Measurements from ENCODE around the gene GMPR2.

GMPR2 gene

DNA sequence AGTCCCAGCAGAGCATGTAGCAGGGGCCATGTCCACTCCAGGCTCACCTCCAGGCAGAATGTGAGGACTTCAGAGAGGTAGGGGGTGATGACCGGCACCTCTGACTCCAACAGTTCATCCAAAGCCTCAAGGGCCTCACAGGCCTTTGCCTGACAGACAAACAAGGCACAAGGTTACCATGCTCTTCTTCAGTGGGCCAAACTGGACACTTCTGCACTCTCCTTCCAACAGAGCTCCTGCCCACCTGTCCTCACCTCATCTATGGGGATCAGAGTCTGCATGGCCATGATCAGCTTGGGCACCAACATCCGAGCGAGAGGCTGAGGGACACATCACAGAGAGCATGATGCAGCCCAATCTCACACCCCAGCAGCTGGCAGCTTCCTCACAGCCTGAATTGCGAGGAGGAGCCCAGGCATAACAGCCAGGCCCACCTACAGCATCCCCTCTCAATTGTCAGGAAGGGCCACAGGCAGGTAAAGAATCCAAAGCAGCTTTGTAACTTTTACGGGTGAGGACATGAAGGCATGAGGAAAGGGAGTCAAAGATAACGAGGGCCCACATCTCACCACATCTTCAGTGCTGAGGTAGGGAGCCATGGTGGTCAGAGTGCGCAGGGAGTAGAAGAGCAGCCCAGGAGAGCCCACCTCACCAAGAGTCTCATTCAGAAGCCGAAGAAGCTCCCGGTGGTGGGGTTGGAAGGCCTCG, 45.7 kb upstream of the GMPR2 start:
- Mint-ChIP-seq H3K4me3 (peak overlapping the region; percentile 93 to 95 (median 94)), H3K9me3 (no peaks in the 10 kb centered on the region), H3K4me1 (peaks cover 29% of the 10 kb centered on the region), H3K27me3 (ENCODE audit: low read depth) (no peaks in the 10 kb centered on the region), H3K36me3 (ENCODE audit: low read depth) (peaks cover 28% of the 10 kb centered on the region), H3K27ac (no peak overlapping the region)
- TF ChIP-seq CTCF (IDR thresholded peaks at IDR 0.05; ENCODE audit: unreplicated experiment in 3 of 3): no peak

DNA sequence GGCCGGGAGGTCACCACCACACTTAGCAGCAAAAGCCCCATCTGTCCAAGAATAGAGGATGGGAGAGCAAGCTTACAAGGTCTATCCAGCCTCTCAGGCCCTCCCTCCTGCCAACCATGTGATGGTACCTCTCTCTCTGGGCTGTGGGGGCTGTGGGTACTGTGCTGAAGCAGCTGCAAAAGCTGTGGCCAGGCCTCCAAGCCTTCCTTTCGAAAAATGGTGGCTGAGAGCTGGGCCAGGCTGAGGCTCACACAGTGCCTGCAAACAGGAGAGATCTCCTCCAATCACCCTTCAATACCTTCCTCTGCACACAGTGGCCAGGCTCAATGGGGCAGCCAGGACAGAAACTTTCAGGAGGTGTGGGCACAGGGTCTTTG, 45.2 kb upstream of the GMPR2 start:
- TF ChIP-seq CTCF (IDR thresholded peaks at IDR 0.05; ENCODE audit: unreplicated experiment in 3 of 3): no peak
- Mint-ChIP-seq H3K4me1 (peaks cover 29% of the 10 kb centered on the region), H3K27ac (peak overlapping the region; percentile 44 to 90 (median 88)), H3K9me3 (no peaks in the 10 kb centered on the region), H3K36me3 (ENCODE audit: low read depth) (peaks cover 28% of the 10 kb centered on the region), H3K27me3 (ENCODE audit: low read depth) (no peaks in the 10 kb centered on the region), H3K4me3 (peak overlapping the region; percentile 93 to 95 (median 94))

GRCh38 chr14:24188251-24189058, 44.3 kb upstream of the GMPR2 start, which contains the start of gene IPO4:
Gene IPO4 (minus strand): TSS chr14:24188816. CDS start chr14:24188787, 29 bp downstream.
- peak within 1 kb of the TSS; percentile 44 to 90 (median 88) for H3K27ac Mint-ChIP-seq
- TF ChIP-seq CTCF (IDR thresholded peaks at IDR 0.05; ENCODE audit: unreplicated experiment in 3 of 3): no peak
- H3K9me3 Mint-ChIP-seq: no peaks in the 10 kb centered on the region
- H3K27me3 Mint-ChIP-seq (ENCODE audit: low read depth): no peaks in the 10 kb centered on the region
- peak within 1 kb of the TSS; percentile 93 to 95 (median 94) for H3K4me3 Mint-ChIP-seq
- H3K4me1 Mint-ChIP-seq: peaks cover 29% of the 10 kb centered on the region
- peaks cover 30% of the 10 kb centered on the region for H3K36me3 Mint-ChIP-seq (ENCODE audit: low read depth)

DNA sequence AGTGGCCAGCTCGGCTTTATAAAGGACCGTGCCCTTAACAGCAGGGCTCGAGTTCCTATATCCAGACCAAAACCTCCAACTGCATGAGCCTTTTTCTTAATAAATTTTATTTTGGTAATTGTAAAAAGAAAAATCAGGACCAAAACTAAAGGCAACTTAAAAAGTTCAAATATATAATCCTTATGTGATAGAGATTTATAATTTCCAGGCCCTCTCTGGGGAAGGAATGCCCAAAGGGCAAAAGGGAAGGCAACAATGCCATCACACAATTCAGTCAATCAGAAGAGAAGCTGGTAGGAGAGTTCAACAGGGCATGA, 43.7 kb upstream of the GMPR2 start:
- peak overlapping the region; percentile 93 to 95 (median 94) for H3K4me3 Mint-ChIP-seq
- no peaks in the 10 kb centered on the region for H3K9me3 Mint-ChIP-seq
- H3K27me3 Mint-ChIP-seq (ENCODE audit: low read depth): no peaks in the 10 kb centered on the region
- no peak for TF ChIP-seq CTCF (IDR thresholded peaks at IDR 0.05; ENCODE audit: unreplicated experiment in 3 of 3)
- peak overlapping the region; percentile 44 to 90 (median 88) for H3K27ac Mint-ChIP-seq
- H3K4me1 Mint-ChIP-seq: peaks cover 31% of the 10 kb centered on the region
- peaks cover 29% of the 10 kb centered on the region for H3K36me3 Mint-ChIP-seq (ENCODE audit: low read depth)

DNA sequence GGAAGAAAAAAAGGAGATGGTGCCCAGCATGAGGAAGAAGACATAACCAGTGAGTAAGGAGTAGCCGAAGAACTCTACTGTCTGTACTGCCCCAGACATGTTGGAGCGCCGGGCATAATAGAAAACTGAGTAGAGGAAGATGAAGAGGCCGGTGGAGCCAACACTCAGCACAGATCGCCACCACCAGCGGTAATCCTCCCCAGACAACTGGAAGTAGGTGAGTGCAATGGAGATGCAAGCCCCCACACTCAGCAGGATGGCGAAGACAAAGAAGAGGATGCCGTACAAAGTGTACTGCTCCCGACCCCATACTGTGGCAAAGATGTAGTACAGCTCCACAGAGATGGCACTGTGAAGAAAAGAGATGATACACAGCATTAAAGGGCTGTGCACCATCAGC, 43.3 kb upstream of the GMPR2 start:
- H3K36me3 Mint-ChIP-seq (ENCODE audit: low read depth): peaks cover 31% of the 10 kb centered on the region
- no peaks in the 10 kb centered on the region for H3K27me3 Mint-ChIP-seq (ENCODE audit: low read depth)

More for the DNA sequence above, 43.3 kb upstream of the GMPR2 start:
- H3K4me1 Mint-ChIP-seq: peaks cover 35% of the 10 kb centered on the region
- peak overlapping the region; percentile 44 to 90 (median 88) for H3K27ac Mint-ChIP-seq
- no peak for TF ChIP-seq CTCF (IDR thresholded peaks at IDR 0.05; ENCODE audit: unreplicated experiment in 3 of 3)
- H3K4me3 Mint-ChIP-seq: peak overlapping the region in 1 of 3 experiments; percentile 95
- H3K9me3 Mint-ChIP-seq: no peaks in the 10 kb centered on the region

Data from nephron (organoid).